Measurements from ENCODE around the gene RAVER1. TPM values are rescaled to one million over a fixed set of nuclear protein-coding genes. Genes with fewer than 3 reads are reported as not detected.
"Not testable (repeated sequence)": the region's sequence is repeated elsewhere in the genome, so short reads cannot be mapped to it uniquely, and the experiment has no call there.

RAVER1 gene
- total RNA-seq, 5 donors from 2014 or later (not counting 1 experiment from before 2014, with no cell fraction given) = 31.5 to 68.2 (median 61.2) TPM

DNA sequence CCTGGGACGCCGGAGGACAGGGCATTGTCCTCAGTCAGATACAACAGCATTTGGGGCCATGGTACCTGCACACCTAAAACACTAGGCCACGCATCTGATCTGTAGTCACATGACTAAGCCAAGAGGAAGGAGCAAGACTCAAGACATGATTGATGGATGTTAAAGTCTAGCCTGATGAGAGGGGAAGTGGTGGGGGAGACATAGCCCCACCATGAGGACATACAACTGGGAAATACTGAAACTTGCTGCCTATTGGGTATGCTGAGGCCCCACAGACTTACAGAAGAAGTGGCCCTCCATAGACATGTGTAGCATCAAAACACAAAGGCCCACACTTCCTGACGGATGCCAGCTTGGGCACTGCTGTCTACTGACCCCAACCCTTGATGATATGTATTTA lies 47.9 kb downstream of the RAVER1 start:
- Histone ChIP-seq H3K4me1 (ENCODE audit: control insufficient read depth in 1 of 2, extremely low read depth in 1 of 2, insufficient read depth in 2 of 2, low read length in 2 of 2) (peaks cover 19 to 46% of the 10 kb centered on the region in 2 experiments), H3K27ac (ENCODE audit: low read length) (no peak overlapping the region), H3K27me3 (replicated peaks in 1 of 2; ENCODE audit: control insufficient read depth in 2 of 2, extremely low read depth in 1 of 2, insufficient read depth in 2 of 2, low read length in 1 of 2) (peaks cover 5 to 40% of the 10 kb centered on the region in 2 experiments), H3K4me3 (ENCODE audit: control insufficient read depth in 1 of 2, extremely low read depth in 1 of 2, low read length in 1 of 2) (no peak overlapping the region), H3K9me3 (no peaks in the 10 kb centered on the region), H3K36me3 (ENCODE audit: control insufficient read depth in 2 of 2, extremely low read depth in 1 of 2, insufficient read depth in 1 of 2, low read length in 1 of 2) (peaks cover 0 to 35% of the 10 kb centered on the region in 2 donors)
- Mint-ChIP-seq H3K4me3 (peak overlapping the region in 1 of 3 donors; percentile 7), H3K4me1 (peaks cover 35 to 42% (median 37%) of the 10 kb centered on the region in 3 donors), H3K36me3 (peaks cover 25% of the 10 kb centered on the region), H3K27ac (no peak overlapping the region), H3K27me3 (peaks cover 7 to 25% of the 10 kb centered on the region in 2 donors), H3K9me3 (no peaks in the 10 kb centered on the region)
- 100% methylated on average over 3 of the region's 4 CpGs for WGBS (ENCODE audit: insufficient coverage)
- CTCF ChIA-PET = no interaction called here
- POLR2A ChIA-PET = interaction anchor here (0.5 to 0.6 kb wide), 2 partner anchors 14 to 59 kb away, joined by 3 read pairs; partner anchors contain the start of gene ICAM1 (in 1 of the 2)
- DNase-seq (no peak), ATAC-seq (replicated peaks in 1 of 4) (no peak)

DNA sequence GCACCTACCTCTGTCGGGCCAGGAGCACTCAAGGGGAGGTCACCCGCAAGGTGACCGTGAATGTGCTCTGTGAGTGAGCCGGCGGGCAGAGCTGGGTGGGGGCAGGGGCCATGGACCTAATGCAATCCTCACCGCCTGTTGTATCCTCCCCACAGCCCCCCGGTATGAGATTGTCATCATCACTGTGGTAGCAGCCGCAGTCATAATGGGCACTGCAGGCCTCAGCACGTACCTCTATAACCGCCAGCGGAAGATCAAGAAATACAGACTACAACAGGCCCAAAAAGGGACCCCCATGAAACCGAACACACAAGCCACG lies 48.4 kb downstream of the RAVER1 start:
- peaks cover 32 to 39% (median 36%) of the 10 kb centered on the region in 3 donors for H3K4me1 Mint-ChIP-seq
- H3K4me3 ChIP-seq (ENCODE audit: control insufficient read depth in 1 of 2, extremely low read depth in 1 of 2, low read length in 1 of 2) = no peak overlapping the region
- H3K27ac ChIP-seq (ENCODE audit: low read length) = no peak overlapping the region
- H3K27me3 ChIP-seq (replicated peaks in 1 of 2; ENCODE audit: control insufficient read depth in 2 of 2, extremely low read depth in 1 of 2, insufficient read depth in 2 of 2, low read length in 1 of 2) = peaks cover 3 to 35% of the 10 kb centered on the region in 2 experiments
- peaks cover 27% of the 10 kb centered on the region for H3K36me3 Mint-ChIP-seq
- CTCF ChIA-PET = no interaction called here
- POLR2A ChIA-PET = no interaction called here
- ATAC-seq (replicated peaks in 1 of 4) (no peak), DNase-seq (no peak)
- peaks cover 0 to 35% of the 10 kb centered on the region in 2 donors for H3K36me3 ChIP-seq (ENCODE audit: control insufficient read depth in 2 of 2, extremely low read depth in 1 of 2, insufficient read depth in 1 of 2, low read length in 1 of 2)
- peaks cover 14 to 46% of the 10 kb centered on the region in 2 experiments for H3K4me1 ChIP-seq (ENCODE audit: control insufficient read depth in 1 of 2, extremely low read depth in 1 of 2, insufficient read depth in 2 of 2, low read length in 2 of 2)
- H3K4me3 Mint-ChIP-seq = peak overlapping the region in 1 of 3 donors; percentile 7
- no peaks in the 10 kb centered on the region for H3K9me3 Mint-ChIP-seq
- H3K27ac Mint-ChIP-seq = no peak overlapping the region
- WGBS (ENCODE audit: insufficient coverage) = 94% methylated on average over 13 of the region's 13 CpGs
- H3K27me3 Mint-ChIP-seq = peaks cover 4 to 20% of the 10 kb centered on the region in 2 donors
- H3K9me3 ChIP-seq = no peaks in the 10 kb centered on the region

DNA sequence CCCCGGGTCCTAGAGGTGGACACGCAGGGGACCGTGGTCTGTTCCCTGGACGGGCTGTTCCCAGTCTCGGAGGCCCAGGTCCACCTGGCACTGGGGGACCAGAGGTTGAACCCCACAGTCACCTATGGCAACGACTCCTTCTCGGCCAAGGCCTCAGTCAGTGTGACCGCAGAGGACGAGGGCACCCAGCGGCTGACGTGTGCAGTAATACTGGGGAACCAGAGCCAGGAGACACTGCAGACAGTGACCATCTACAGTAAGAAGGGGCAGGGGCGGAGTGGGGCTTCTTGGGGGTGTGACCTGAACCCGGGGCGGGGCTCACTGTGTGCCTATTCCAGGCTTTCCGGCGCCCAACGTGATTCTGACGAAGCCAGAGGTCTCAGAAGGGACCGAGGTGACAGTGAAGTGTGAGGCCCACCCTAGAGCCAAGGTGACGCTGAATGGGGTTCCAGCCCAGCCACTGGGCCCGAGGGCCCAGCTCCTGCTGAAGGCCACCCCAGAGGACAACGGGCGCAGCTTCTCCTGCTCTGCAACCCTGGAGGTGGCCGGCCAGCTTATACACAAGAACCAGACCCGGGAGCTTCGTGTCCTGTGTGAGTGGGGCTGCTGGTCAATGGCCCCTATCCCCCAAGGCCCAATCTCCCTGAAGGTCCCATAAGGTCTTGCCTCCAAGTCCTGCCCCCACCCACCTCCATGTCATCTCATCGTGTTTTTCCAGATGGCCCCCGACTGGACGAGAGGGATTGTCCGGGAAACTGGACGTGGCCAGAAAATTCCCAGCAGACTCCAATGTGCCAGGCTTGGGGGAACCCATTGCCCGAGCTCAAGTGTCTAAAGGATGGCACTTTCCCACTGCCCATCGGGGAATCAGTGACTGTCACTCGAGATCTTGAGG lies 49.0 kb downstream of the RAVER1 start:
- WGBS (ENCODE audit: insufficient coverage) = 96% methylated on average over 34 of the region's 34 CpGs
- CTCF ChIA-PET = no interaction called here
- H3K27ac Mint-ChIP-seq = no peak overlapping the region
- H3K4me3 ChIP-seq (ENCODE audit: control insufficient read depth in 1 of 2, extremely low read depth in 1 of 2, low read length in 1 of 2) = no peak overlapping the region
- DNase-seq (no peak), ATAC-seq (replicated peaks in 1 of 4) (no peak)
- H3K4me1 ChIP-seq (ENCODE audit: control insufficient read depth in 1 of 2, extremely low read depth in 1 of 2, insufficient read depth in 2 of 2, low read length in 2 of 2) = peaks cover 13 to 44% of the 10 kb centered on the region in 2 experiments
- H3K9me3 ChIP-seq = no peaks in the 10 kb centered on the region
- peaks cover 3 to 29% of the 10 kb centered on the region in 2 experiments for H3K27me3 ChIP-seq (replicated peaks in 1 of 2; ENCODE audit: control insufficient read depth in 2 of 2, extremely low read depth in 1 of 2, insufficient read depth in 2 of 2, low read length in 1 of 2)
- peaks cover 0 to 35% of the 10 kb centered on the region in 2 donors for H3K36me3 ChIP-seq (ENCODE audit: control insufficient read depth in 2 of 2, extremely low read depth in 1 of 2, insufficient read depth in 1 of 2, low read length in 1 of 2)
- H3K27me3 Mint-ChIP-seq = peaks cover 4 to 18% of the 10 kb centered on the region in 2 donors
- H3K4me3 Mint-ChIP-seq = no peak overlapping the region
- no peaks in the 10 kb centered on the region for H3K9me3 Mint-ChIP-seq
- POLR2A ChIA-PET = no interaction called here
- peaks cover 35 to 41% (median 37%) of the 10 kb centered on the region in 3 donors for H3K4me1 Mint-ChIP-seq
- H3K36me3 Mint-ChIP-seq = peaks cover 29% of the 10 kb centered on the region
- no peak overlapping the region for H3K27ac ChIP-seq (ENCODE audit: low read length)

- Mint-ChIP-seq H3K4me1 (peaks cover 28 to 36% (median 32%) of the 10 kb centered on the region in 3 donors), H3K4me3 (no peak overlapping the region), H3K9me3 (no peaks in the 10 kb centered on the region), H3K27ac (no peak overlapping the region), H3K27me3 (peaks cover 0 to 10% of the 10 kb centered on the region in 2 donors), H3K36me3 (peaks cover 32% of the 10 kb centered on the region)
- Histone ChIP-seq H3K27me3 (replicated peaks in 1 of 2; ENCODE audit: control insufficient read depth in 2 of 2, extremely low read depth in 1 of 2, insufficient read depth in 2 of 2, low read length in 1 of 2) (peaks cover 0 to 21% of the 10 kb centered on the region in 2 experiments), H3K36me3 (ENCODE audit: control insufficient read depth in 2 of 2, extremely low read depth in 1 of 2, insufficient read depth in 1 of 2, low read length in 1 of 2) (peaks cover 0 to 35% of the 10 kb centered on the region in 2 donors), H3K4me1 (ENCODE audit: control insufficient read depth in 1 of 2, extremely low read depth in 1 of 2, insufficient read depth in 2 of 2, low read length in 2 of 2) (peaks cover 8 to 36% of the 10 kb centered on the region in 2 experiments), H3K27ac (ENCODE audit: low read length) (no peak overlapping the region), H3K4me3 (ENCODE audit: control insufficient read depth in 1 of 2, extremely low read depth in 1 of 2, low read length in 1 of 2) (no peak overlapping the region), H3K9me3 (no peaks in the 10 kb centered on the region)
- WGBS (ENCODE audit: insufficient coverage) = 91% methylated on average over 15 of the region's 23 CpGs
- CTCF ChIA-PET = interaction anchor here in 1 of 2 donors (0.6 kb wide), 1 partner anchor 120 kb away, joined by 3 read pairs; no protein-coding TSS in a partner anchor
- POLR2A ChIA-PET = interaction anchor here in 1 of 2 donors (0.5 kb wide), 1 partner anchor 104 kb away, joined by 4 read pairs; no protein-coding TSS in a partner anchor
- ATAC-seq (replicated peaks in 1 of 4) = no peak
- DNase-seq = no peak
Observed at GRCh38 chr19:10283301-10284064, 49.8 kb downstream of the RAVER1 start.

DNA sequence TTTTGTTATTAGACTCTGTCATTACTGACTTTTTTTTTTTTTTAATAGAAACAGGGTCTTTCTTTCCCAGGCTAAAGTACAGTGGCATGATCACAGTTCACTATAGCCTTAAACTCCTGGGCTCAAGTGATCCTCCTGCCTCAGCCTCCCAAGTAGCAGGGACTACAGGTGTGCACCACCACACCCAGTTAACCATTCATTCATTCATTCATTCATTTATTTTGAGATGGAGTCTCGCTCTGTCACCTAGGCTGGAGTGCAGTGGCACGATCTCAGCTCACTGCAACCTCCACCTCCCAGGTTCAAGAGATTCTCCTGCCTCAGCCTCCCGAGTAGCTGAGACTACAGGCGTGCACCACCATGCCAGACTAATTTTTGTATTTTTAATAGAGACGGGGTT lies 51.3 kb downstream of the RAVER1 start:
- ATAC-seq (replicated peaks in 1 of 4); H3K27ac ChIP-seq (ENCODE audit: low read length); H3K9me3 Mint-ChIP-seq; H3K27ac Mint-ChIP-seq; H3K4me3 ChIP-seq (ENCODE audit: control insufficient read depth in 1 of 2, extremely low read depth in 1 of 2, low read length in 1 of 2); DNase-seq; H3K27me3 Mint-ChIP-seq; H3K9me3 ChIP-seq; POLR2A ChIA-PET; H3K4me3 Mint-ChIP-seq; H3K27me3 ChIP-seq (replicated peaks in 1 of 2; ENCODE audit: control insufficient read depth in 2 of 2, extremely low read depth in 1 of 2, insufficient read depth in 2 of 2, low read length in 1 of 2): not testable (repeated sequence)
- peaks cover 3 to 22% of the 10 kb centered on the region in 2 experiments for H3K4me1 ChIP-seq (ENCODE audit: control insufficient read depth in 1 of 2, extremely low read depth in 1 of 2, insufficient read depth in 2 of 2, low read length in 2 of 2)
- Mint-ChIP-seq H3K4me1 (peaks cover 17 to 24% (median 21%) of the 10 kb centered on the region in 3 donors), H3K36me3 (peaks cover 32% of the 10 kb centered on the region)
- WGBS (ENCODE audit: insufficient coverage) = no CpG with 5 or more reads among the region's 5 CpGs
- peaks cover 0 to 35% of the 10 kb centered on the region in 2 donors for H3K36me3 ChIP-seq (ENCODE audit: control insufficient read depth in 2 of 2, extremely low read depth in 1 of 2, insufficient read depth in 1 of 2, low read length in 1 of 2)
- CTCF ChIA-PET = interaction anchor here in 1 of 2 donors (0.7 kb wide), 1 partner anchor 108 kb away, joined by 4 read pairs; no protein-coding TSS in a partner anchor
